Endothelial cell of umbilical vein (primary cell): ENCODE measurements around the gene TGFBR3. TPM values are rescaled to one million over a fixed set of nuclear protein-coding genes. Genes with fewer than 3 reads are reported as not detected.

Experiments
- BruUV-seq: library from RNA; stranded (reverse); fragments of 400-500 nt; replicated peaks from 2 replicates; lab custom pipeline; 2021; lab: Mats Ljungman, UMichigan
- CTCF ChIA-PET: fragments of 300-600, 350-600 bp; sonication (Branson Sonifier 250); formaldehyde crosslinking; loops from one replicate; lab custom pipeline; 2021; ENCODE audit warnings: antibody characterized with exemption, inconsistent platforms; lab: Charles Lee
- POLR2A ChIA-PET: fragments of 300-600, 350-600 bp; sonication (Branson Sonifier 250); formaldehyde crosslinking; loops from one replicate; lab custom pipeline; 2021; ENCODE audit warnings: antibody characterized with exemption, inconsistent platforms; lab: Charles Lee
- DNase-seq: peaks from one replicate; pipeline ENCODE4 v3.0.0-alpha.2; 2011; ENCODE audit warnings: low read depth, low spot score
- FAIRE-seq: peaks from 2 replicates; lab custom pipeline; 2011; peaks lifted over from hg19 to GRCh38; lab: Jason Lieb, UNC
- H2AFZ ChIP-seq: 2 replicates; pipeline ENCODE4 v1.6.0; 2012; ENCODE audit warnings: low read depth, low read length, control low read depth, inconsistent platforms
- H3K27ac ChIP-seq: 2 replicates; pipeline ENCODE4 v1.5.1; 2011; ENCODE audit warnings: low read depth, mild to moderate bottlenecking, control low read depth, low read length, moderate library complexity; ENCODE audit not compliant: insufficient read depth
- H3K27me3 ChIP-seq, 2 experiments: 2 replicates each; pipeline versions ENCODE4 v1.6.0 to v1.6.1; 2011; ENCODE audit warnings: low read length in 2 of 2, mixed read lengths in 1 of 2; ENCODE audit not compliant: control insufficient read depth in 2 of 2, insufficient read depth in 2 of 2
- H3K36me3 ChIP-seq, 2 experiments: 2 replicates in 1 of 2; 3 replicates in 1 of 2; pipeline ENCODE4 v1.5.1; 2011; ENCODE audit warnings: low read length in 2 of 2, mild to moderate bottlenecking in 1 of 2, moderate library complexity in 1 of 2; ENCODE audit not compliant: control insufficient read depth in 2 of 2, insufficient read depth in 2 of 2; ENCODE audit errors: extremely low read depth in 1 of 2
- H3K4me1 ChIP-seq: 3 replicates; pipeline ENCODE4 v1.5.1; 2011; ENCODE audit warnings: mild to moderate bottlenecking, low read length; ENCODE audit not compliant: control insufficient read depth, insufficient read depth; ENCODE audit errors: extremely low read depth
- H3K4me2 ChIP-seq: 2 replicates; pipeline ENCODE4 v1.6.1; 2011; ENCODE audit warnings: low read length, control low read depth, mixed read lengths; ENCODE audit not compliant: insufficient read depth
- H3K4me3 ChIP-seq, 3 experiments: fragments of 200-600 bp in 1 of 3; sonication (generic), shearing (Covaris generic) in 1 of 3; replicated peaks in 1 of 3; 2 replicates each; pipeline ENCODE4 v1.5.1; 2011 to 2016; ENCODE audit warnings: control low read depth in 3 of 3, low read length in 3 of 3, mild to moderate bottlenecking in 2 of 3, inconsistent platforms in 1 of 3, low read depth in 1 of 3, moderate library complexity in 1 of 3; ENCODE audit not compliant: insufficient read depth in 1 of 3
- H3K79me2 ChIP-seq: 2 replicates; pipeline ENCODE4 v1.6.0; 2012; ENCODE audit warnings: low read length, inconsistent platforms; ENCODE audit not compliant: control insufficient read depth, insufficient read depth
- H3K9ac ChIP-seq: replicated peaks from 2 replicates; pipeline ENCODE3; 2011; ENCODE audit warnings: low read length, control low read depth; ENCODE audit not compliant: insufficient read depth; ENCODE audit errors: extremely low read depth
- H3K9me1 ChIP-seq: replicated peaks from 3 replicates; pipeline ENCODE4 v1.6.0; 2011; ENCODE audit warnings: mild to moderate bottlenecking, low read length; ENCODE audit not compliant: control insufficient read depth, insufficient read depth; ENCODE audit errors: extremely low read depth
- H3K9me3 ChIP-seq: replicated peaks from 2 replicates; pipeline ENCODE4 v1.5.1; 2012; ENCODE audit warnings: low read length, inconsistent platforms; ENCODE audit not compliant: control insufficient read depth, insufficient read depth
- H4K20me1 ChIP-seq: replicated peaks from 2 replicates; pipeline ENCODE3; 2011; ENCODE audit warnings: mild to moderate bottlenecking, low read length; ENCODE audit not compliant: control insufficient read depth, insufficient read depth; ENCODE audit errors: extremely low read depth
- EZH2 ChIP-seq: IDR thresholded peaks from 2 replicates; pipeline ENCODE4 v1.6.1; 2012; ENCODE audit warnings: borderline replicate concordance, low read depth, mild to moderate bottlenecking, moderate library complexity, low read length, inconsistent platforms; ENCODE audit not compliant: severe bottlenecking
- FOS ChIP-seq: IDR thresholded peaks from 2 replicates; pipeline ENCODE4 v1.6.1; 2011; ENCODE audit warnings: mild to moderate bottlenecking, low read length, moderate library complexity, borderline replicate concordance; ENCODE audit not compliant: insufficient read depth
- GATA2 ChIP-seq: IDR thresholded peaks from 2 replicates; pipeline ENCODE4 v1.7.0; 2011; ENCODE audit warnings: low read depth, mild to moderate bottlenecking, moderate library complexity, mixed read lengths, low read length; ENCODE audit not compliant: insufficient read length, insufficient read depth
- JUN ChIP-seq: IDR thresholded peaks from 2 replicates; pipeline ENCODE4 v1.6.1; 2011; ENCODE audit warnings: borderline replicate concordance, low read depth; ENCODE audit not compliant: insufficient read length, insufficient read depth
- MYC ChIP-seq: IDR thresholded peaks from one replicate; pipeline ENCODE4 v1.6.1; 2011; ENCODE audit warnings: mild to moderate bottlenecking, low read depth, low read length
- POLR2A ChIP-seq: IDR thresholded peaks from 2 replicates; pipeline ENCODE4 v1.6.1; 2012; ENCODE audit warnings: low read depth, mild to moderate bottlenecking, control low read depth, low read length
- POLR2AphosphoS5 ChIP-seq: IDR thresholded peaks from 2 replicates; pipeline ENCODE4 v1.6.1; 2012; ENCODE audit warnings: low read depth, mild to moderate bottlenecking, control low read depth, low read length, moderate library complexity; ENCODE audit not compliant: insufficient read depth
- dilution Hi-C: fragments of 300-500 bp; cut with MboI; formaldehyde crosslinking; loops from one replicate; pipeline ENCODE4 v1.15.0; 2019; ENCODE audit warnings: low sequenced_read_pairs; ENCODE audit not compliant: extremely low pct_ligation_motif_present
- intact Hi-C: fragments of 100-400 bp; cut with micrococcal nuclease; formaldehyde crosslinking; loops from one replicate; pipeline ENCODE4 v1.10.0; 2022
- polyA plus RNA-seq, 4 experiments: library from polyadenylated mRNA; depleted of rRNA in 3 of 4; stranded (reverse) in 3 of 4; unstranded in 1 of 4; fragments of >200 nt; gene quantifications; 2 replicates each; pipeline versions ENCODE4 v1.2.1 to v1.2.3, GENCODE V29; 2011 to 2012; ENCODE audit warnings: missing spikeins in 1 of 4
- total RNA-seq: library from RNA; stranded (reverse); gene quantifications from 2 replicates; pipeline ENCODE4 v1.2.3, GENCODE V29; 2021
- TF ChIP-seq, protein P1 (sequence below): IDR thresholded peaks from 2 replicates; pipeline ENCODE4 v1.6.1; 2011; ENCODE audit not compliant: insufficient read depth, insufficient read length
- TF ChIP-seq, protein P2 (sequence below), 2 donors: IDR thresholded peaks; 1 replicate in 1 of 2; 2 replicates in 1 of 2; pipeline ENCODE4 v1.5.1; 2011; ENCODE audit warnings: low read length in 2 of 2, mild to moderate bottlenecking in 2 of 2, moderate library complexity in 2 of 2, control low read depth in 1 of 2, inconsistent platforms in 1 of 2, low read depth in 1 of 2; ENCODE audit not compliant: insufficient read depth in 1 of 2; ENCODE audit errors: extremely low read depth in 1 of 2

TGFBR3 gene
- total and polyA plus RNA-seq, 2 donors (not counting 3 experiments of a cell fraction or from before 2014, with no cell fraction given) = 8.0 to 13.4 TPM

DNA sequence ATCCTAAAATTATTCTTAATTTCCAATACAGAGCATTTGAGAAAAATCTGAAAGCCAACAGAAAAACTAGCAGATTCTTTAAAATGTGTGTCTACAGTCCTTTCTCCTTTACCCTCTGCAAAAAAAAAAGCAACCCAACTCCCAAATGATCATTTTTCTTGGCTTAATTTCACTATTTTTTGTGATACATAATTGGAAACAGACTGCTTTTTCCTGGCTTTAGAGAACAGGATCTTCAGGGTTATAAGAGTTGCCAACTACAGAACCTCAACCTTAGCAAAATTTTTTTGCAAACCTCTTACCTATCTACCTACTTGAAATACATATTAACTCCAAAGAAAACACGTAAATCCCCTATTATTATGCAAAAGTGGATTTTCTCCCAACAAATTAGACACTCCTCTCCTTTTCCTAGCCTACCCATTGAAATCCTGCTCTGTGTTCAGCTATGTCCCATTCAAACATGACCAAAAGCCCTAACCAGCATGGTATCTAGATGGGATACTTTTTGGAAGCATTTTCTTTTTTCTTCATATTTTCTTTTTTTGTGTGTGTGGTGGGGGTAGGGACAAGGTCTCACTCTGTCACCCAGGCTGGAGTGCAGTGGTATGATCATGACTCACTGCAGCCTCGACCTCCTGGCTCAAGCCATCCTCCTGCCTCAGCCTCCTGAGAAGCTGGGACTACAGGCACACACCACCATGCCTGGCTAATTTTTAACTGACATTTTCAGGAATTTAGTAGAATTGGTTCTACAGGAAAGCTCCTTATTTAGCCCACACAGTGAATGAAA lies 9.0 kb downstream of the TGFBR3 start:
- Histone ChIP-seq H2AFZ (no peak overlapping the region), H3K9me3 (no peaks in the 10 kb centered on the region), H3K9me1 (no peaks in the 10 kb centered on the region), H3K9ac (no peak overlapping the region), H3K4me3 (no peak overlapping the region), H3K36me3 (no peaks in the 10 kb centered on the region), H3K27me3 (no peaks in the 10 kb centered on the region), H4K20me1 (peaks cover 2% of the 10 kb centered on the region), H3K27ac (no peak overlapping the region), H3K4me2 (no peak overlapping the region), H3K79me2 (no peaks in the 10 kb centered on the region), H3K4me1 (peaks cover 8% of the 10 kb centered on the region)
- BruUV-seq = no TSS peak
- CTCF ChIA-PET = no interaction called here
- dilution Hi-C loops (no loop called here), intact Hi-C loops (no loop called here)
- POLR2A ChIA-PET = no interaction called here
- TF ChIP-seq, protein P1, sequence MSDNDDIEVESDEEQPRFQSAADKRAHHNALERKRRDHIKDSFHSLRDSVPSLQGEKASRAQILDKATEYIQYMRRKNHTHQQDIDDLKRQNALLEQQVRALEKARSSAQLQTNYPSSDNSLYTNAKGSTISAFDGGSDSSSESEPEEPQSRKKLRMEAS = no peak
- no peak for TF ChIP-seq GATA2
- TF ChIP-seq POLR2AphosphoS5 = no peak
- no peak for TF ChIP-seq JUN
- TF ChIP-seq POLR2A = no peak
- TF ChIP-seq MYC = no peak
- TF ChIP-seq, protein P2, sequence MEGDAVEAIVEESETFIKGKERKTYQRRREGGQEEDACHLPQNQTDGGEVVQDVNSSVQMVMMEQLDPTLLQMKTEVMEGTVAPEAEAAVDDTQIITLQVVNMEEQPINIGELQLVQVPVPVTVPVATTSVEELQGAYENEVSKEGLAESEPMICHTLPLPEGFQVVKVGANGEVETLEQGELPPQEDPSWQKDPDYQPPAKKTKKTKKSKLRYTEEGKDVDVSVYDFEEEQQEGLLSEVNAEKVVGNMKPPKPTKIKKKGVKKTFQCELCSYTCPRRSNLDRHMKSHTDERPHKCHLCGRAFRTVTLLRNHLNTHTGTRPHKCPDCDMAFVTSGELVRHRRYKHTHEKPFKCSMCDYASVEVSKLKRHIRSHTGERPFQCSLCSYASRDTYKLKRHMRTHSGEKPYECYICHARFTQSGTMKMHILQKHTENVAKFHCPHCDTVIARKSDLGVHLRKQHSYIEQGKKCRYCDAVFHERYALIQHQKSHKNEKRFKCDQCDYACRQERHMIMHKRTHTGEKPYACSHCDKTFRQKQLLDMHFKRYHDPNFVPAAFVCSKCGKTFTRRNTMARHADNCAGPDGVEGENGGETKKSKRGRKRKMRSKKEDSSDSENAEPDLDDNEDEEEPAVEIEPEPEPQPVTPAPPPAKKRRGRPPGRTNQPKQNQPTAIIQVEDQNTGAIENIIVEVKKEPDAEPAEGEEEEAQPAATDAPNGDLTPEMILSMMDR (IDR thresholded peaks at IDR 0.05; ENCODE audit: extremely low read depth in 1 of 2, insufficient read depth in 1 of 2, low read depth in 1 of 2, low read length in 2 of 2) = no peak
- no peak for TF ChIP-seq FOS
- no peak for TF ChIP-seq EZH2
- FAIRE-seq (no peak), DNase-seq (no peak)
